CD4-positive, alpha-beta T cell treated with Interleukin-15 for 1 hour (primary cell): ENCODE measurements around the gene POP7.
A peak's percentile ranks its signal among the peaks of the same experiment; 100 is the strongest.

ENCODE experiments used
- DNase-seq: peaks from one replicate; pipeline ENCODE4 v3.0.0-alpha.2; 2020

POP7 gene

DNA sequence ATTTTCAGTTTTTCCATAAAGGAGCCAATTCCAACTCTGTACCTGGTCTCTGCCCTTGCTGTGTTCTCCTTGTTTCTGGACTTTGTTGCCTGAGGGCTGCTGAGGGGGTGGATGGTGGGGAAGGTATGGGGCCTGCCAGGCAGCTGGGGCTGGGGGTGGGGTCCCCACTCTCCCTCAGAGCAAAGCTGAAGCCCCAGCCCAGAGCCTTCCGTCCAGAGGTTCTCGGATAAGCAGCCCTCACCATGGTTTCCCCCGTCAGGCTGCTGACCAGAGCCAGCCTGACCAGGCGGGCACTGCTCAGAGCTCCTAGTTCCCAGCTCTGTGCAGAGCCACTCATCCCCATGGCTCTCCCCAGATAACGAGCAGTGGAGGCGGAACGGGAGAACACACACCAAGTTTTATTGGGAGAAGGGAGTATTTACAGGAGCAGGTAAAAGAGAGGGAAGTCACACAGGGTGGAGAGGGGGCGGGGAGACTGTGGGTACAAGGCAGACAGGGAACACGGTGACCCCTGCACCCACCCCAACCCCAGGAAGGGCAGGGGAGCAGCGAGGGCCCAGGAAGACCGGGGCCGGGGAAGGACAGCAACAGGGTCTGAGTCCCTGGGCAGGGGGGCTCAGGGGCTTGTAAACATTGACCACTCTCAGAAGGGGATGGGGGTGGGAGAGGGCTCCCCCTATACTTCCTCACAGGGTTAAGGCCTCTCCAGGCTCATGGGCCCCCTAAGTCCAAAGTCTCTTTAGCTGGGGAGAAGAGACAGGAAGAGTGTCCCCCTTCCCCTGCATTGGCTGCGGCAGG lies 26.6 kb upstream of the POP7 start:
- DNase-seq, result no peak

DNA sequence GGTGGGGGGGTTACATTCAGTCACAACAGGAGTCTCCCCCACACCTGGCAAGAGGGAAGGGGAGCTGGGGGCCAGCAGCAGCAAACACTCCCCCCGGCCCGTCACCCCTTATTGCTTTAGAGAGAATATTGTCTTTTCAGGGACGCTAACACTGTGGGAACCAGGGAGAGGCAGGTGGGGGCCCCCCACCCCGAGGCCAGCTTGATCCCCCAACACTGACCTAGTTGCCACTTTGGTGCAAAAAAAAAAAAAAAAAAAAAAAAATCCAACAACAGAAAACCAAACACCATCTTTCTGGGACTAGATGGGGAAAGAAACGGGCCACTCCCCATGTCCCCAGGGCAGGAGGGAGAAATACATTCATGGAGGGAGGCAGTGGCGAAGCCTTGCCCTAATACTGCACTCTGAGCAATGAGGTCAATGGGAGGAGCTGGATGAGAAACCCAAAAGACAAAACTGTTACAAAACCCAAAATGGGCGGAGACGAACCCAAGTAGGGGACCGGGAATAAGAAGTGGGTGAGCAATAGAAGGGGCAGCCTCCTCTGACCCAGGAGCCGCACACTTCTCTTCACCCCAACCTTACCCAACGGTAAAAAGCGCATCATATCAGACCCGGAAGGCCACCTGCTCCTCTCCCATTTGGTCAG lies 25.9 kb upstream of the POP7 start:
- DNase-seq, result no peak

DNA sequence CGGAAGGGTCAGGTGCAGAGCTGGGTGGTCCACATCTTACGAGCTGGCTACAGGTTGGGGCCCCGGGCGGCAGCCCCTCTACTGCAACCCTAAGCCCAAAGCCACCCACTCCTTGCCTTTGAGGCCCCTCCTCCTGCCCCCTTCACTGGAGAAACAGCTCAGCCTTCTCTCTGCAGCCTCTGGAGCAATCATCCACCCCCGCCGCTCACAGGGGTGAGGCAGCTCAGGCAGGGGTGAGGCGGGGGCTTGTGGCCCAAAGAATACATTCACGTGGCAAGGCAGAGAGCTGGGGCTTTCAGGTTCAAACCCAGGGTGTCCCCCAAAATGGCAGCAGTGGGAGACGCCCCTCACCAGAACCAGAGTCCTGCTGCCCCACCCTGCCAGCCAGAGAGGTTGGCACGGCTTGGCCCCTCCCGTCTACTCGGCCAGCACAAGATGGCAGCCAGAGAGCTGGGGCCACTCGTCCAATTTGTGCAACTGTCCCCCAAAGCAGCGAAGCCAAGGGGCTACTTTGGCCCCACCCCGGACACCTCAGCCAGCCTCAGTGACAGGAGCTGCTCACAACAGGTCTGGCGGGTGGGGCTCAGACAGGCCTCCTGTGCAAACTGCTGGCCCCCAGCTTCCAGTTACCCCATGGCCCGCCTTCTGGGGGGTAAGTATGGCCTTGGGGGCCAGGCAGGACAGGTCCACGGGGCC lies 25.2 kb upstream of the POP7 start:
- no peak for DNase-seq

DNA sequence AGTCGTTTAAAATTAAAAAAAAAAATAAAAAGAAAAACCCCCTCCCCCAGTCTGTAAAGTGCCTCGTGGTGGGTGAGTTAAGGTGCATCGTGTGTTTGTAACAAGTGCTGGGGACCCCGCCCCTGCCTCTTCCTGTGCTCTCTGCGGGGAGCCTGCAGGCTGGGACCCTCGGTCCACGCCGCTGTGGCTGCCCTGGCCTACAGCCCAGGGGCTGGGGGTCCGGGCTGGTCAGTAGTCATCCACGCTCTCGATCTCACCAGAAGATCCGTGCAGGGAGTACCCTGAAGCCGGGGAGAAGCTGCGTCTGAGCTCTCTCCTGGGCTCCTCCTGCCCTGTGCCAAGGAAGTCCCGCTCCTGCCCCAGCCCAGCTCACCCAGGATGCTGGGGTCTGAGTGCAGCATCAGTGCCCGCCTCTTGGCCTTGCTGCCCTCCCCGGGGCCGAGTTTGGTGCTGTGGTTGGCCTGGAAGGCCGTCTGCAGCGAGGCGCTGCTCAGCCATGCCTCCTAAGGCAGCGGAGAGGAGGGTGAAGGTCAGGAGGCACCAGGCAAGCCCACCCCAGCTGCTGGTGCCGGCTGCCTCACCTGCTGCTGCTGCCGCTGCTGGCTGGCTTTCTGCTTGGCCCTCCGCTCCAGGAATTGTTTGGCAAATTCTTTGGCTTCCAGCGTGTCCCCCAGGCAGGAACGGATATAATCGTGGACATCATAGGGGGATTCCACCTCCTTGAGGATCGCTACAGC lies 24.3 kb upstream of the POP7 start:
- DNase-seq, result no peak

DNA sequence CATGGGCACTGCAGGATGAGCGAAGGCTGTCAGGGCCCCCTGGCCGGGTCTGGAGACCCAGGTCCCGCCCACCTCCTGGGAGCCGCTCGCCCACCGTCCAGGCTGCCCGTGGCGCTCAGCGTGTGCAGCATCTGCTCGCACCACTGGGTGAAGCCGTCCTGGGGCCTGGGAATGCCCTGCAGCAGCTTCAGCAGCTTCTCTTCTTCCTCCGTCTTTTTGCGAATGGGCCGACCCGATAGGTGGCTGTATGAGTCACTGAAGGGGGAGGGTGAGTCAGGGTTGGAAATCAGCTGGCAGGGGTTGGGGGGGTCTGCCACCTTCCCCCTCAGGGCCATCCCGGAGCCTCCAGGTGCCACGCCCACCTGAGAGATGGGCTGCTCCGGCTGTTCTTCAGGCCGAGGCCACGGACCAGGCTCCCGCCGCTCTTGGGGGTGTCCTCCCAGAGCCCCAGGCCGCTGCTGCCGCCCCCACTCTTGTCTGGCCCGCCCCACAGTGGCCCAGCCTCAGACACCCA lies 23.6 kb upstream of the POP7 start:
- no peak for DNase-seq

DNA sequence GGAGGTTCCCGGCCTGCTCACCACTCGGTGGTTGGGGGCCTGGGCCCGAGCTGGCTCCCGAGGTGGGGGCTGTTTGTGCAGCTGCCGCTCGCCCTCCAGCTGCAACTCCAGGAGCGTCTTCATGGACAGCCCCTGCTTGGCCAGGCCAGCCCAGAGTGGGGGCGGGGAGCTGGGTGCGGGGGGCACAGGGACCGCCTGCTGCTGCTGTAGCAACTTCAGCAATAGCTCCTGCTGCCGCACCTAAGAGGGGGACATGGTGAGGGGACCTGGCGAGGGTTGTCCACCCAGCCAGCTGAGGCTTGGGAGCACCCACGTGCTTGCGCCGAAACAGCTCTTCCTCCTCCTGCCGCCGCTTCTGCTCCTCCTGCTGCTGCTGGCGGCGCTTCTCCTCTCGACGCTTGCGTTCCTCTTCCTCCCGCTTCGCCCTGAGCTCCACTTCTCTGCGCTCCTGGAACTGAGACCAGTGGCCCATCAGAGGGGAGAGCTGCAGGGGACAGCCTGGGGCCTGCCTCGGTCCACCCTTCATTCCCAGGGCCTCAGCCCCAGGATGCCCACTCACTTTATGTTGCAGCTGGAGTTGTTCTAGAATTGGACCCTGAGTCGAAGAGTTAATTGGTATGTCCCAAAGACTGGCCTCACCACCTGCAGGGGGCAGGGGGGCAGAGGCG lies 22.8 kb upstream of the POP7 start:
- no peak for DNase-seq

DNA sequence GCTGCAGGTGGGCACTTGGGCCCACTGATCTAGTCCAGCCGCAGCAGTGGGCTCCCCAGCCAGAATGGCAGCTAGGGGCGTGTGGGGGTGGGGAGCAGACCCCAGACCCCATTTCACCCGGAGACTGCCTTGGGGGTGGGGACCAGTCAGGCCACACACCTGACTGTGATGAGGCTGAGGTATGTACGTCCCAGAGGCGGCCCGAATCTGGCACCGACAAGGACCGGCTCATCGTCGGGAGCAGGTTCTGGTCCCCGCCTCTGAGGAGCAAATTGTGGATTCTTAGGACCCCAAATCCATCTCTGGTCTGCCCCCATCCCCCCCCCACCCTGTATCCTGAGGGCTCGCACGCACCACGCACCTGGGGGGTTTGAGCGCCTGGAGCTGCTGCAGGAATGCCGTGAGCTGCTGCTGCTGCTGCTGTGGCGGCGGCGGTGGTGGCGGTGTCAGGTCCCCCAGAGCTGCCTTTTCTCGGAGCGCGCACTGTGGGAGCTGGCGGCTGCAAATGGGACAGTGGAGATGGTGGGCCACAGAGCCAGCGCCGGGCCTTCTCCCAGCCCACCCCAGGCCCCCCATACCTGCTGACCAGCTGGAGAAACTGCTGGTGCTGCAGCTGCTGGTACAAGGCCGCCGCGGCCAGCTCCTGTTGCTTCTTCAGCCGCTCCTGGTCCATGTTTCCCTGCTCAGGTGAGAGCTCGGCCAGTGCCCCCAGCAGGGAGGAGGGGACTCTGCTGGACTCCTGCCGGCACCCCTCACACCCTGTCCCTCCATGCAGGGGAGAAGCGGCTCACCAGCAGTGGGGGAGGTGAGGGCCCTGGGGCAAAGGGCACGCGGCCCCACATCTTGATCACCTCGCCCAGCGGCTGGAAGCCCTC lies 22.0 kb upstream of the POP7 start:
- DNase-seq, result no peak

DNA sequence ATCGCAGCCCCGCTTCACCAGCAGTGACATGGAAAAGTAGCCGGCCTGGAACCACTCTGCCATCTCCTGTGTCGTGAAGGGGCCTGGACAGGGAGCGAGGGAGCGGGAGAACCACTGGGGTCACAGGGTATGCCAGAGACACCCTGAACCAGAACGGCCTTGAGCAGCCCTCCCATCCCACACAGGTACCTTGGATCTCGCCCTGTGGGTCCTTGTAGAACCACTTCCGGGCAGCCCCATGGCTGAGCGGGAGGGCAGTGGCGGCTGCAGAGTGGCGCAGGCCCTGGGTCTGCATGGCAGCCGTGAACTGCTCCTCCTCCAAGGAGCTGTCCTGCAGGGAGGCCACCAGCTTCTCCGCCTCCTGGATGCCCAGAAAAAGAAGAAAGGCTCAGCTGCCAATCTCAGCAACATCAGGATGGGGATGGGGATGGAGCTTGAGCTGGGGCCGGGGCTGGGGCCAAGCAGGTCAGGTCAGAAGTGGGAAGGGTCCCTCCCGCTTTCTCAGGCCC lies 21.3 kb upstream of the POP7 start:
- DNase-seq, result no peak

DNA sequence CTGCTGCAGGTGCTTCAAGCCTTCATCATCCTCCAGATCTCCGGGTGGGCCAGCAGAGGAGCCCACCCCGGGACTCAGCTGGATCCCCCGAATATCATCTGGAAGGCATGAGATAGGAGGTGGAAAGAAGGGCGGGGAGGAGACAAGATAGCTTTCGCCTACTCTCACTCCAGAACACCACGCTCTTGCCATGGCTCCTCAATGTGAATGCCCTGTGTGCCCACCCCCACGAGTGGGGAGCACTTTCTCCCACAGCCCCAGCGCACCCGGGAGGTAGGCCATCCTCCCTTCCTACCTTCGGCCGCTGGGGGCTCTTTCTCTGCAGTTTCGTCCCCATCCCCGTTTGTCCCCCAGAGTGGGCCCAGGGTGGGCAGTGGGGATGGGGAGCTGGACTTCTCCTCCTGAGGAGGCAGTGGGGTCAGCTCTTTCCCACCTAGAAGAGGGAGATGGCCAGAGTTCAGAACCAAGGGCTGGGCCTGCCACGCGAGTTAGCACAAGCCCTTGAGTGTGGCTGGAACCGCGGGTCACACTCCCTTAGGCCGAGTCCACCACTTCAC lies 20.8 kb upstream of the POP7 start:
- no peak for DNase-seq

DNA sequence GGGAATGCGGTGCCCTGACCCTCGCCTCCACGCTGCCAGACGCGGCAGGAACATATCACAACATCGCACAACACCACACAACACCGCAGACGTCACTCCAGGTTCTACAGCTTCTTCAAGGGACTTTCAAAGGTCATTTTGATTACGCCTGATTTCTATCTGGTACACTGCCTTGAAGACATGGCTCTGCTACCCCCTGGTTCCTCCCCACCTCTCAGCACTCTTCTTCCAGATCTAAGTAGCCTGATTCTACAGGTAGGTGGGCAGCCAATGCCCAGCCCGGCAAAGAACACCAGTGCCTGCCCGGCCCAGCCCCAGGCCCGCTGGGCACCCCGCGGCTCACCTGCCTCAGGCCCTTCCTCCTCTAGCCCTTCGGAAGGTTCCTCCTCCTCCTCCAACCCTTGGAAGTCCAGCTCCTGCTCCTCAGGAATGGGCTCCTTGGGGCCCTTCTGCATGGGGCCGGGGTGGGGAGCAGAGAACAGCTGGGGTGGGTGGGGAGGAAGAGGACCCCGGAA lies 20.2 kb upstream of the POP7 start:
- DNase-seq, result no peak

DNA sequence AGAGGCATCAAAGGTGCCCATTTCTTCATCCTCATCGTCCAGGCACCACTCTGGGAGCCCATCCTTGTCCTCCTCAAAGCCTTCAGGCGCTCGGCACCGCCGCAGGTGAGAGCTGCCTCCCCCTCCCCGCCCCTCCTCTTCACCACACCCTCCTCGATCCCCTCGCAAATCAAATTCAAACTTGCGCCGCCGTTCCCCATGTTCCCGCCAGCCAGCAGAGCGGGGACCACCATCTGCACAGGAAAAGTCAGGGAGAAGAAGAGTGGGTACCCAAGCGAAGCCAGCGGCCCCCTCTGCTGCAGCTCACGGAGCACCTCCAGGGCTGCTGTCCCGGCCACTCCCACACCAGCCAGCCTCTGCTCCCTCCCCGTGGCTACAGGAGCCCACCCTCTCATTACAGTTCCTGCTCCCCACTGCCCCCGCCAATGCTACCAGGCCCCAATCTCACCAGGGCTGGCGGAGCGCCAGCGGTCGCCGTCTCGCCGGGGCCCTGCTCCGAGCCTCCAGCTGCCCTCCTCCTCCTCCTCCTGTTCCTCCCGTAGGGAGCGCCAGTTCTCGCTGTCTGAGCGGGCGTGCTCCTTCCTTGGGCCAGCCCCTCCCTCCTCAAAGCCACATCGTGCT lies 19.6 kb upstream of the POP7 start:
- no peak for DNase-seq

DNA sequence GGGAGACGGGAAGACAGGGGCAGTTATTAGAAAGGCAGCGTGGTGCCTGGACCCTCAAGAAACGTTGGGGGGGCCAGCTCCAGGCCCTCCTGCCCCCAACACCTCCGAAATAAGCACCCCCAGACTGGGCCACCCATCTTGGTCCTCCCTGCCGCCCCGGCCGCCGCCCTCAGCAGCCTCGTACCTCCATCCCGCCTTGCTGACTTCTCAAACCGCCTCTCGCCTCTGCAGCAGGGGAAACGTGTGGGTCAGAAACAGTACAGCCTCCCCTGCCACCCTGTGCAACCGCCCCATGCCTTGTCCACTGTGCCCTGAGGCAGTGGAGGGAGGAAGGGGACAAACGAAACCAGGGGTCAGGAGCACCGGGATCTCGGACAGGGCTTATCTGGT lies 19.1 kb upstream of the POP7 start:
- no peak for DNase-seq

DNA sequence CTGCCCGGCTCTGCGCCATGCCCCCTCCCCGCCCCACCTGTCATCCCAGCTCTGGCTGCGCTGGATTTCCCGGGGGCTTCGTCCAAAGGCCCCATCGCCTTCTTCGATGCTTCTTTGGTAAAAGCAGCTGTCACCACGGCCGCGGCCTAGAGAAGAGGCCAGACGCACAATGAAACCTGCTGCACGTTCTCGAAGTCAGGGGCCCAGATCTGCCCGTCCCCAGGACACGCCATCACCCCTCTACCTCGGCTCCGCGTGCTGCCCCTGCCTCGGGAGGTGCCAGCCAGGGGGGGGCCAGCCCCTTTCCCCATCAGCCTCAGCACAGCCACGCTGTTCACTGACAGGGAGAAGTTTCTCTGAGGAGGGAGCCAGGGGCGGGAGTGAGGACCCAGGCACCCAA lies 18.7 kb upstream of the POP7 start:
- no peak for DNase-seq

DNA sequence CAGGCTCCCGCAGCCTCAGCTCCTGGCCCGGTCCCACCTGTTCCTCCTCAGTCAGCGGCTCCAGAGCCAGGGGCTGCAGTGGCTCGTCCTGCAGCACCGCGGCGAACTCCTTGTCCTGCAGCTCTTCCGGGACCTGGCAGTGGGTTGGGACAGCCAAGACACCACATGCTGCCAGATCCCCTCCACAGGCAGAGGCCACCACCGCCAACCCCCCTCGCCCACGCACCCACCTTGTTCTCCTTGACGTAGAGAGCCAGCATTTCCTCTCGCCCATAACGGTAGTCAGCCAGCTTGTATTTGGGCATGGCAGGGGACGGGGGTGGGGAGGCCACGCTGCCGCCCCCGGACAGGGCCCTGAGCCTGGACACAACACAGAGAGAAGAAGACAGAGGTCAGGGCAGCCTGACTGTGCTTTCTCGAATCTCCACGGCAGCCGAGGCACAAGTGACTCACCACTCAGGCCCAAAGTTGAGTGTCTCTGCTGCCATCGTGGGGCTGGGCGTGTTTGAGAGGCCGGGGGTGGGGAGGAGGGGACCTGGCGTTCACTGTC lies 18.1 kb upstream of the POP7 start:
- no peak for DNase-seq

DNA sequence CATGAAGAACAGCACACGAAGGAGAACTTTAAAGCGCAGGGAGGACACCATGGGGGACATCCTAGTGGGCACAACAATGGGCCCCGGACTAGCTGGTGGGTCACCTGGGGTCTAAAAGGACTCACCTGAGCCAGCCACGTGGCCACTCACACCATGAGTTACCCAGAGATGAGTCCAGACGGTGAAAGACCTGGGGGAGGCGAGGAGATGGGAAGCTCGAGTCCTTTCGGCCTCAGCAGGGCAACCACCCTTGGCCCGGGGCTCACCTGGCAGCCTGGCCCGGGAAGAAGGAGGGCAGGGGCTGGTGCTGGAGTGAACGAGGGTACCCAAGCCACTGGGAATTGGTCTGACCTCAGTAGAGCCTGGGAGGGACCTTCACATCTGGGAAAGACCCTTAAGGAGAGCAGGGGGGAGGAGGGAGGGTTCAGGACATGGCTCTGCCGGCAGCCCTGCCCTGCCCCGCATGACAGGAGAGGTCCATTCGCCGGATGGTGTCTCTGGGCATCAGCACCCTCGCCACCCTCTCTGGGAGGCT lies 17.5 kb upstream of the POP7 start:
- no peak for DNase-seq

DNA sequence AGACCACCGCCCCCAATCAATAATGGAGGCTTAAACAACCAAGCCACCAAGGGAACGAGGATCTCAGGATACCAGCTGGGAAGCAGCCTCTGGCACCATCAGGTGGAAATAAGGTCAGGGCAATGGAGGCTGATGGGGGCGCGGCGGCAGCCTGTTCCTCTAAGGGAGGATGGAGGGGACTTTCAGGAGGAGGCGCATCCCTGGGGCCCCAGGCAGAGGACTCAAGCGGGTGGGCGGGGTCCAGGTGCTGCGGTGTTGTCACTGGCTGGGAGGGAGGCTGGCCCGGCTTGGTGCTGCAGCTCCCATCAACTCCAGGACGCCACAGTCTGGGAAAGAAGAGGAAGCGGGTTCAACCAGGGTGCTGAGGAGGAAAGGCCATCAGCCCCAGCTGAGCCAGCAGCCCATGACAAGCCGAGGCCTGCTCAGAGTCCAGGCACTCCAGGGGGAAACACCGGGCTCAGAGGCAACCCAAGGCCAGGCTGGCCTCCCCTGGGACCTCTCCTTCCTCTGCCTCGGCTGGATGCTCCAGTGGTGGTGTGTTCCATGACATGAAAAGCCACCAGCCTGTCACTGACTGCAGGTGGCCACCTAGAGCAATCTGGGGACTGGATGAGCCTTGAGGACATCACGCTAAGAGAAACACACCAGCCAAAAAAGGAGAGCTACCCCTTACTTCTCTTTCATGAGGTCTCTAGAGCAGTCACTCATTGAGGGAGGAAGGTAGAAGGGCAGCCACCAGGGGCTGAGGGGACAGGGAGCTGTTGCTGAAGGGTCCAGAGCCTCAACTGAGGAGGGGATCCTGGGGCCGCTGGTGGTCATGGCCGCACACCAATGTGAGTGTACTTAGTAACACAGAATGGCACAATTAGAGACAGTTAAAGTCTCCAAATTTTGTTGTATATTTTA lies 16.4 kb upstream of the POP7 start:
- no peak for DNase-seq

DNA sequence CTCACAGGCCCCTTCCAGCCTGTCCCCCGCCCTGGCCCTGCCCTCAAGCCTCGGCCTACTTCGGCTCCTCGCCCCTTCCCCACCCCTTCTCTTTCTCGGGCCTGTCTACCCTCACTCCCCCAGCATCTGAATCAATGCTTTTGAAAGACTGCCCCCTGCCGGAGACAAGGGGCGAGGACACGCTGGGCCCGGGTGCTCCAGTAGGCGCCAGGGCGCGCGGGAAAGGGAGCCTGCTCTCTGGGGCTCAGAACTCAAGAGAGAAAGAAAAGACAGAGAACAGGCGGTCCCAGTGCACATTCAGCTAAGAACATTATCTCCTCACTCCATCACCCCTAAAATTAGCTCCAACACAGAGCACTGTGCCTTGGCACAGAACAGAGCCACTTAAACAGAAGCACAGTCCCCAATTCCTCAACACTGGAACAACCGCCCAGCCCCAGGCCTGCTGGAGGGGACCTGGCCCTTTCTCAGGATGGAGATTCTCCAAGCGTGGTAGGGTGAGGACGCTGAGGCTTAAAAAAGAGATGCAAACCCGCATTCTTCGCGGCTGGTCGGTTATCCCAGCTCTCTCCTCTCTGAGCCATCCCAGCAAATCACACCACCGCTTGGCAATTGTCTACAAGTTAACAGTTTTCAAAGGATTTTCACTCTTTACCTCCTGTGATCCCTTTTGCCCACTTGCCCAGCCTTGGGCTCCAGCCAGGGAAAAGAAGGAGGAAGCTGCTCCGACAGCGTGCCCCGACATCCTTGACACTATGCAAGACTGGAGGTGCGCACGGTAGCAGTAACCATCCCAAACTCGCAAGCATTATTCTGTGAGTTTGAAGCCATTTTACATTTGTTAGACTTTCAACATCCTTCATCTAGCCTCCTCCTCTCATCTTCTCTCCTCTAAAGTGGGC lies 14.0 kb upstream of the POP7 start:
- peak; percentile 74 for DNase-seq

DNA sequence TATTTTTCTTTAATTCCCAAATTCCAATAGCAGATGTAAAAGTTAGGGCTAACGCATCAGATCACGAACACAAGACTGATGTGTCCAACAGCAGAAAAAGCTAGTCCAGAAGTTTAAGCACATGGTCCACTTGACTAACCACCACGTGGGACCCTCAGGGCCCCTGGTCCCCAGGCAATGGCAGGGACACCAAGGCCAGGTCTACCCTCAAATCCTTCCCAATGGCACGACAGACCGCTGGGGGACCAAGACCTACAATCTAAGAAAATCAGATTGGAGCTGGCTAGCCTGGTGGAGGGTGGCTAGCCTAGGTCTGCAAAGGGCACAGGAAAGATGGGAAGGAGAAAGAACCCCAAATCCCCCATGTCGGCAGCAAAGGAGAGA lies 13.4 kb upstream of the POP7 start:
- no peak for DNase-seq
